Activated T-cell treated with anti-CD3 and anti-CD28 coated beads, Interleukin-2, amount 50 U/mL, for 4 hours (primary cell): ENCODE data around the gene MAST3. TPM values are rescaled to one million over a fixed set of nuclear protein-coding genes. Genes with fewer than 3 reads are reported as not detected.

Source experiments
- ATAC-seq, 2 donors: fragments of 200-7000 bp; cut with Tn5 transposase; one replicate each; pipeline ENCODE4 v1.10.0; 2021
- DNase-seq: peaks from one replicate; pipeline ENCODE4 v3.0.0-alpha.2; 2020
- H3K27me3 Mint-ChIP-seq: one replicate; pipeline ENCODE4 v1.8.0; 2021; ENCODE audit warnings: low read depth, mixed read lengths
- H3K36me3 Mint-ChIP-seq: one replicate; pipeline ENCODE4 v1.8.0; 2022; ENCODE audit warnings: mixed read lengths; ENCODE audit not compliant: insufficient read depth
- H3K4me1 Mint-ChIP-seq: one replicate; pipeline ENCODE4 v1.8.0; 2021; ENCODE audit warnings: low read depth, mixed read lengths
- H3K4me3 Mint-ChIP-seq: one replicate; pipeline ENCODE4 v1.8.0; 2021; ENCODE audit warnings: mild to moderate bottlenecking, moderate library complexity, mixed read lengths
- H3K9me3 Mint-ChIP-seq: one replicate; pipeline ENCODE4 v1.8.0; 2021; ENCODE audit warnings: mixed read lengths
- total RNA-seq, 3 donors: library from RNA; stranded (reverse); gene quantifications; one replicate each; pipeline ENCODE4 v1.2.1, GENCODE V29; 2021

Gene MAST3
- total RNA-seq, 3 donors from 2014 or later = 10.4 to 11.1 (median 10.7) TPM

DNA sequence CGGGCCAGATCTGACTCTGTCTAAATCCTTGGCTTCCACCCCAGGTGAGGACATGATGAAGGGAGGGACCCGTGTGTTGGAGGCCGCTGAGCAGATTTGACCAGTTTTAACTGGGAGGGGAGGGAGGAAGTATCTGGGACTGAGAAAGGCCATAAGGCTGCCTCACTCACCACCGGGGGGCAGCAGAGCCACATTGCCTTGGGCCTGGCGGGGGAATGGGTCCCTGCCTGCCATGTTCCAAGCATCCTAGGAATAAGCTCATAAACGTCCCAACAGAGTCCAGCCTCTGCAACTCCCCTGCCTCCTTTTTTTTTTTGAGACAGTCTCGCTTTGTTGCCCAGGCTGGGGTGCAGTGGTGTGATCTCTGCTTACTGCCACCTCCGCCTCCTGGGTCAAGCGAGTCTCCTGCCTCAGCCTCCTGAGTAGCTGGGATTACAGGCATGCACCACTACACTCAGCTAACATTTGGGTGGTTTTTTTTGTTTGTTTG, 15.5 kb downstream of the MAST3 start:
- H3K27me3 Mint-ChIP-seq = no peaks in the 10 kb centered on the region
- no peaks in the 10 kb centered on the region for H3K36me3 Mint-ChIP-seq
- ATAC-seq (peak; percentile 34 to 41), DNase-seq (peak; percentile 79)
- no peak overlapping the region for H3K4me3 Mint-ChIP-seq
- H3K4me1 Mint-ChIP-seq = peaks cover 23% of the 10 kb centered on the region
- H3K9me3 Mint-ChIP-seq = no peaks in the 10 kb centered on the region

GRCh38 chr19:18113827-18114226, 16.2 kb downstream of the MAST3 start:
- Mint-ChIP-seq H3K4me3 (no peak overlapping the region), H3K27me3 (no peaks in the 10 kb centered on the region), H3K9me3 (no peaks in the 10 kb centered on the region), H3K36me3 (no peaks in the 10 kb centered on the region), H3K4me1 (peaks cover 26% of the 10 kb centered on the region)
- no peak for ATAC-seq
- no peak for DNase-seq

DNA sequence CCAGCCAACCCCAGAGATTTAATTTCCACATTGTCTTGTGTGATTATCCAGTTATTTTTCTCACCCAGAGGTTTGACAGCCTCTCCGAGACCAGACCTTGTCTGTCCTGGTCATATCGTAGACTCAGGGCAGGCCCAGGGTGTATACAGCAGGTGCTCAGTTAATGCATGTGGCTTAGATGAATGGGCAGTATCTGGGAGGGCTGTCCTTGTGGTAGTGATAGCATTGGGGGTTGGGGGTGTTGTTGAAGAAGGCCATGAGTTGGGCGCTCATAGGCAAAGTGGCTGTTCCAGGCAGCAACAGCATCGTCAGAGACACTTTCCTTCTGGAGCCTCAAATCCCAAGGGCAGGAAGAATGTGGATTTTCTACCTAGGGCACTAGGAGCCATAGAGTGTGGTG, 16.9 kb downstream of the MAST3 start:
- no peak overlapping the region for H3K4me3 Mint-ChIP-seq
- H3K4me1 Mint-ChIP-seq = peaks cover 27% of the 10 kb centered on the region
- no peak for ATAC-seq
- H3K36me3 Mint-ChIP-seq = no peaks in the 10 kb centered on the region
- no peaks in the 10 kb centered on the region for H3K27me3 Mint-ChIP-seq
- DNase-seq = no peak
- H3K9me3 Mint-ChIP-seq = no peaks in the 10 kb centered on the region

GRCh38 chr19:18117364-18117691, 19.8 kb downstream of the MAST3 start:
- DNase-seq (no peak), ATAC-seq (no peak)
- Mint-ChIP-seq H3K4me1 (peaks cover 36% of the 10 kb centered on the region), H3K9me3 (no peaks in the 10 kb centered on the region), H3K36me3 (no peaks in the 10 kb centered on the region), H3K27me3 (no peaks in the 10 kb centered on the region), H3K4me3 (peak overlapping the region; percentile 78)

GRCh38 chr19:18117692-18118378, 20.3 kb downstream of the MAST3 start:
- ATAC-seq (peak; percentile 85 to 88), DNase-seq (peak; percentile 95)
- Mint-ChIP-seq H3K36me3 (no peaks in the 10 kb centered on the region), H3K9me3 (no peaks in the 10 kb centered on the region), H3K4me3 (peak overlapping the region; percentile 82), H3K27me3 (no peaks in the 10 kb centered on the region), H3K4me1 (peaks cover 32% of the 10 kb centered on the region)

GRCh38 chr19:18118420-18119012, 20.9 kb downstream of the MAST3 start:
- peak overlapping the region; percentile 82 for H3K4me3 Mint-ChIP-seq
- H3K36me3 Mint-ChIP-seq = peaks cover 3% of the 10 kb centered on the region
- H3K9me3 Mint-ChIP-seq = no peaks in the 10 kb centered on the region
- DNase-seq (no peak), ATAC-seq (no peak)
- H3K27me3 Mint-ChIP-seq = no peaks in the 10 kb centered on the region
- peaks cover 32% of the 10 kb centered on the region for H3K4me1 Mint-ChIP-seq

GRCh38 chr19:18119013-18119716, 21.6 kb downstream of the MAST3 start:
- peak; percentile 46 for DNase-seq
- Mint-ChIP-seq H3K4me3 (peak overlapping the region; percentile 82), H3K9me3 (no peaks in the 10 kb centered on the region), H3K4me1 (peaks cover 32% of the 10 kb centered on the region), H3K36me3 (peaks cover 7% of the 10 kb centered on the region), H3K27me3 (no peaks in the 10 kb centered on the region)
- ATAC-seq = peak; percentile 39 to 46

GRCh38 chr19:18119717-18120105, 22.1 kb downstream of the MAST3 start:
- no peaks in the 10 kb centered on the region for H3K27me3 Mint-ChIP-seq
- peaks cover 12% of the 10 kb centered on the region for H3K36me3 Mint-ChIP-seq
- DNase-seq (peak; percentile 65), ATAC-seq (peak; percentile 9 to 26)
- H3K4me3 Mint-ChIP-seq = peak overlapping the region; percentile 82
- no peaks in the 10 kb centered on the region for H3K9me3 Mint-ChIP-seq
- H3K4me1 Mint-ChIP-seq = peaks cover 32% of the 10 kb centered on the region

GRCh38 chr19:18120127-18120526, 22.5 kb downstream of the MAST3 start:
- no peaks in the 10 kb centered on the region for H3K9me3 Mint-ChIP-seq
- peaks cover 32% of the 10 kb centered on the region for H3K4me1 Mint-ChIP-seq
- peak overlapping the region; percentile 82 for H3K4me3 Mint-ChIP-seq
- H3K27me3 Mint-ChIP-seq = no peaks in the 10 kb centered on the region
- H3K36me3 Mint-ChIP-seq = peaks cover 12% of the 10 kb centered on the region
- ATAC-seq (no peak), DNase-seq (no peak)

- Mint-ChIP-seq H3K4me3 (no peak overlapping the region), H3K4me1 (peaks cover 32% of the 10 kb centered on the region), H3K27me3 (no peaks in the 10 kb centered on the region), H3K36me3 (peaks cover 15% of the 10 kb centered on the region), H3K9me3 (no peaks in the 10 kb centered on the region)
- ATAC-seq = no peak
- no peak for DNase-seq
Observed at GRCh38 chr19:18121166-18121565, 23.6 kb downstream of the MAST3 start.

GRCh38 chr19:18122424-18122823, 24.8 kb downstream of the MAST3 start:
- no peak for DNase-seq
- H3K27me3 Mint-ChIP-seq = no peaks in the 10 kb centered on the region

GRCh38 chr19:18122860-18123795, 25.6 kb downstream of the MAST3 start:
- no peak for DNase-seq
- ATAC-seq = no peak
- Mint-ChIP-seq H3K4me3 (no peak overlapping the region), H3K9me3 (no peaks in the 10 kb centered on the region), H3K4me1 (peaks cover 26% of the 10 kb centered on the region), H3K36me3 (peaks cover 15% of the 10 kb centered on the region), H3K27me3 (no peaks in the 10 kb centered on the region)

More at GRCh38 chr19:18122424-18122823, 24.8 kb downstream of the MAST3 start:
- ATAC-seq = no peak
- Mint-ChIP-seq H3K4me1 (peaks cover 28% of the 10 kb centered on the region), H3K9me3 (no peaks in the 10 kb centered on the region), H3K36me3 (peaks cover 15% of the 10 kb centered on the region), H3K4me3 (no peak overlapping the region)

GRCh38 chr19:18123819-18124218, 26.2 kb downstream of the MAST3 start:
- Mint-ChIP-seq H3K9me3 (no peaks in the 10 kb centered on the region), H3K4me1 (peaks cover 20% of the 10 kb centered on the region), H3K36me3 (peaks cover 20% of the 10 kb centered on the region), H3K27me3 (no peaks in the 10 kb centered on the region), H3K4me3 (no peak overlapping the region)
- DNase-seq (no peak), ATAC-seq (no peak)

DNA sequence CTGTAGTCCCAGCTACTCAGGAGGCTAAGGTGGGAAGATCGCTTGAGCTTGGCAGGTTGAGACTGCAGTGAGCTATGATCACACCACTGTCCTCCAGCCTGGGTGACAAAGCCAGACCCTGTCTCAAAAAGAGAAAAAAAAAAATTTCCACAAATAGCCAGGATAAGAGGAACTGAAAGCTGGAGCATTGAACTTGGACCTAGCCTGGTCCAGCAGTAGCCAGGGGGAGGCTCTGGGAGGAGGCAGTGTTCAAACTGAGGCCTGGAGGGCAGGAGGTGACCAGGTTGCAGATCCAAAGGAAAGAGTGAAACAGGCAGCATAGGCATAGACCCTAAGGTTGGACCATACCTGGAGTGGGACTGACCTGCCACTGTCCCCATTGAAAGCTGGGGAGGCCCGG, 28.5 kb downstream of the MAST3 start:
- no peak for ATAC-seq
- Mint-ChIP-seq H3K9me3 (no peaks in the 10 kb centered on the region), H3K4me1 (peaks cover 1% of the 10 kb centered on the region), H3K36me3 (peaks cover 22% of the 10 kb centered on the region), H3K4me3 (no peak overlapping the region), H3K27me3 (no peaks in the 10 kb centered on the region)
- DNase-seq = no peak
